OCI-LY1 (cell line): Measurements from ENCODE around the gene MITD1.

Experiments used
- H2AFZ ChIP-seq: fragments of 200-600 bp; sonication (generic), shearing (Covaris generic); 2 replicates; pipeline ENCODE4 v1.6.0; 2014; ENCODE audit warnings: antibody characterized with exemption, mild to moderate bottlenecking, low read length
- H3F3A ChIP-seq: fragments of 200-600 bp; sonication (generic), shearing (Covaris generic); 2 replicates; pipeline ENCODE4 v1.6.0; 2014; ENCODE audit warnings: mild to moderate bottlenecking, antibody characterized with exemption, low read length, moderate library complexity; ENCODE audit not compliant: insufficient read depth
- H3K27ac ChIP-seq: fragments of 200-600 bp; sonication (generic); 2 replicates; pipeline ENCODE4 v1.5.1; 2014; ENCODE audit warnings: low read length, mixed run types, mild to moderate bottlenecking, low read depth; ENCODE audit not compliant: poor library complexity, severe bottlenecking
- H3K27me3 ChIP-seq: fragments of 200-600 bp; sonication (generic); 2 replicates; pipeline ENCODE4 v1.6.0; 2014; ENCODE audit warnings: antibody characterized with exemption, mild to moderate bottlenecking, low read length, moderate library complexity; ENCODE audit not compliant: insufficient read depth
- H3K36me3 ChIP-seq: fragments of 200-600 bp; sonication (generic); 2 replicates; pipeline ENCODE4 v1.6.1; 2014; ENCODE audit warnings: mild to moderate bottlenecking, antibody characterized with exemption, low read length, moderate library complexity, mixed read lengths; ENCODE audit not compliant: insufficient read depth
- H3K4me1 ChIP-seq: fragments of 200-600 bp; sonication (generic); 2 replicates; pipeline ENCODE4 v1.5.1; 2014; ENCODE audit warnings: mild to moderate bottlenecking, low read length, moderate library complexity; ENCODE audit not compliant: insufficient read depth, severe bottlenecking
- H3K4me2 ChIP-seq: fragments of 200-600 bp; sonication (generic), shearing (Covaris generic); 2 replicates; pipeline ENCODE4 v1.6.1; 2014; ENCODE audit warnings: low read length
- H3K4me3 ChIP-seq: fragments of 200-600 bp; sonication (generic); 2 replicates; pipeline ENCODE4 v1.5.1; 2014; ENCODE audit warnings: low read length, low read depth, mild to moderate bottlenecking, mixed read lengths; ENCODE audit not compliant: poor library complexity, severe bottlenecking
- H3K79me2 ChIP-seq: fragments of 200-600 bp; shearing (Covaris generic); 2 replicates; pipeline ENCODE4 v1.6.1; 2016; ENCODE audit warnings: mixed run types, low read length, mixed read lengths; ENCODE audit not compliant: insufficient read depth
- H3K9ac ChIP-seq: fragments of 200-600 bp; sonication (generic), shearing (Covaris generic); 2 replicates; pipeline ENCODE4 v1.6.1; 2014; ENCODE audit warnings: mild to moderate bottlenecking, low read length, mixed read lengths
- H3K9me2 ChIP-seq: fragments of 200-600 bp; sonication (generic), shearing (Covaris generic); 2 replicates; pipeline ENCODE4 v1.6.1; 2014; ENCODE audit warnings: low read depth, mild to moderate bottlenecking, low read length, mixed read lengths
- H3K9me3 ChIP-seq: fragments of 200-600 bp; shearing (Covaris generic); 2 replicates; pipeline ENCODE4 v1.6.1; 2014; ENCODE audit warnings: low read length, mixed read lengths
- H4K20me1 ChIP-seq: fragments of 200-600 bp; sonication (generic), shearing (Covaris generic); 2 replicates; pipeline ENCODE4 v1.6.0; 2016; ENCODE audit warnings: mild to moderate bottlenecking, low read length; ENCODE audit not compliant: insufficient read depth
- CTCF ChIP-seq: fragments of 200-600 bp; sonication (generic), shearing (Covaris generic); IDR thresholded peaks from 2 replicates; pipeline ENCODE4 v1.5.1; 2017; ENCODE audit warnings: mild to moderate bottlenecking, antibody characterized with exemption, low read length, moderate library complexity, mixed read lengths
- EZH2 ChIP-seq: fragments of 200-600 bp; sonication (generic), shearing (Covaris generic); IDR thresholded peaks from 2 replicates; pipeline ENCODE4 v1.8.0; 2017; ENCODE audit warnings: borderline replicate concordance, mixed run types, mild to moderate bottlenecking, antibody characterized with exemption, low read length, moderate library complexity, mixed read lengths

The MITD1 gene

GRCh38 chr2:99187011-99187410 is 6.2 kb upstream of the MITD1 start:
- no peak overlapping the region for H3K4me3 ChIP-seq
- H3K27ac ChIP-seq = no peak overlapping the region
- no peak overlapping the region for H2AFZ ChIP-seq
- H3K9ac ChIP-seq = no peak overlapping the region
- H3K79me2 ChIP-seq = peaks cover 28% of the 10 kb centered on the region
- H3K4me1 ChIP-seq = peaks cover 9% of the 10 kb centered on the region
- H3K36me3 ChIP-seq = peaks cover 38% of the 10 kb centered on the region
- no peak overlapping the region for H3K4me2 ChIP-seq
- H3K27me3 ChIP-seq = no peaks in the 10 kb centered on the region
- H3K9me2 ChIP-seq = no peaks in the 10 kb centered on the region
- no peaks in the 10 kb centered on the region for H3K9me3 ChIP-seq
- no peak for TF ChIP-seq EZH2
- no peak for TF ChIP-seq CTCF
- no peaks in the 10 kb centered on the region for H3F3A ChIP-seq
- no peaks in the 10 kb centered on the region; the same call in 1 of the 2 replicates for H4K20me1 ChIP-seq

GRCh38 chr2:99184811-99185210 is 4.0 kb upstream of the MITD1 start:
- Histone ChIP-seq H3K4me1 (peaks cover 22% of the 10 kb centered on the region), H4K20me1 (no peaks in the 10 kb centered on the region; the same call in 1 of the 2 replicates), H3K79me2 (peaks cover 48% of the 10 kb centered on the region), H3K4me2 (no peak overlapping the region), H3K4me3 (no peak overlapping the region), H3K9ac (no peak overlapping the region), H2AFZ (no peak overlapping the region), H3K9me3 (no peaks in the 10 kb centered on the region), H3K36me3 (peaks cover 18% of the 10 kb centered on the region), H3K27ac (no peak overlapping the region), H3F3A (no peaks in the 10 kb centered on the region), H3K27me3 (no peaks in the 10 kb centered on the region), H3K9me2 (no peaks in the 10 kb centered on the region)
- TF ChIP-seq EZH2 (no peak), CTCF (no peak)

GRCh38 chr2:99183025-99183424 is 2.2 kb upstream of the MITD1 start:
- no peaks in the 10 kb centered on the region for H3K9me2 ChIP-seq
- no peaks in the 10 kb centered on the region for H3F3A ChIP-seq
- no peak overlapping the region for H2AFZ ChIP-seq
- 0 out of 2 replicates have a peak, but pooled peaks cover 10% of the 10 kb centered on the region for H3K36me3 ChIP-seq
- no peak overlapping the region for H3K27ac ChIP-seq
- H3K4me2 ChIP-seq = no peak overlapping the region
- H4K20me1 ChIP-seq = no peaks in the 10 kb centered on the region; the same call in 1 of the 2 replicates
- no peaks in the 10 kb centered on the region for H3K27me3 ChIP-seq
- peaks cover 32% of the 10 kb centered on the region for H3K4me1 ChIP-seq
- H3K9me3 ChIP-seq = no peaks in the 10 kb centered on the region
- peaks cover 53% of the 10 kb centered on the region for H3K79me2 ChIP-seq
- H3K4me3 ChIP-seq = no peak overlapping the region
- TF ChIP-seq CTCF (no peak), EZH2 (no peak)
- H3K9ac ChIP-seq = no peak overlapping the region
